NCI-H146 treated with DMSO at 0.1 percent for 48 hours (cell line): ENCODE measurements around the gene TRIM74.
"Not testable (repeated sequence)": the region's sequence is repeated elsewhere in the genome, so short reads cannot be mapped to it uniquely, and the experiment has no call there.

ENCODE experiments used
- DNase-seq: peaks from one replicate; lab custom pipeline; 2025; ENCODE audit not compliant: unreplicated experiment; lab: John Stamatoyannopoulos, UW

Gene TRIM74

DNA sequence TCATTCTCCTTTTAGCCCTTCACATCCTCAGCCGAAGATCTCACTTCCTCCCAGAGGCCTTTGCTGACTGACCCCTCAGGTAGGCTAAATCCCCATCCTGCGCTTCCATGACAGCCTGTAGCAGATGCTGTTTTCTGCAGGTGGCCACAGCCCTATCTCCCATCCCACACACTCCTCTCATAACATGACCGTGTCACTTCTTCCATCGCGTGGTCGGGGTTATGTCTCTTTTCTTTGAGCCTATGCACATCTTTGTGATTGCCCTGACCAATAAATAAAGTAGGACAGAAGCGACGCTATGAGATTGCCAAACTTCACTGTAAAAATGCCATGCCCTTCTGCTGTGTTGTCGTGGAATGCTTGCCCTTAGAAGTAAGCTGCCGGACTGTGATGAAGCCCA is 55.5 kb downstream of the TRIM74 start:
- not testable (repeated sequence) for DNase-seq

DNA sequence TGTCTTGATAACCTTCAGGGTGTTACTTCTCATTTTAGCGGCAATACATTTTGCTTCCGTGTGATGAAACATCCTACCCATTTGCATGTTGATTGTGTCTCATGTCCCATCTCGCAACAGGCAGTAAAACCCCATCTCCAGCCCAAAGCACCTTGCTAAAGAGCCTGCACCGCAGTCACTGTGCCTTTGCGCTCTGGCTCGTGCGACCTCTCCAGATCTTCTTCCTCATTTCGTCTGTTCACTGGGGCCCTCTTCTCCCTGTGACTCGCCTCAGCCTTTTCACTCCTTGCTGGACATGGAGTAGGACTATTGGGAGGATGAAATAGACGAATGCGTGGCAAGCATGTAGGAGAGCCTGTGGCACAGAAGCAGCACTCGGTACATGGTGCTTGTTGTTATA is 57.9 kb downstream of the TRIM74 start:
- DNase-seq = not testable (repeated sequence)
